ENCODE results near the gene BAZ2B. TPM values are rescaled to one million over a fixed set of nuclear protein-coding genes. Genes with fewer than 3 reads are reported as not detected.

The BAZ2B gene
- total RNA-seq, 1 experiment from 2014 or later = 33.0 TPM

- ChIA-PET CTCF (no interaction called here), POLR2A (no interaction called here)
- no peak for DNase-seq (ENCODE audit: low spot score)
- H3K4me3 Mint-ChIP-seq = no peak overlapping the region
- ATAC-seq = no peak
- H3K4me1 Mint-ChIP-seq = no peaks in the 10 kb centered on the region
- H3K27me3 Mint-ChIP-seq (ENCODE audit: low read depth) = no peaks in the 10 kb centered on the region
- no peaks in the 10 kb centered on the region for H3K9me3 Mint-ChIP-seq
- peaks cover 24% of the 10 kb centered on the region for H3K36me3 Mint-ChIP-seq
- TF ChIP-seq TCF7 (CRISPR knock-in tag; IDR thresholded peaks at IDR 0.05; ENCODE audit: low read depth) = no peak
- no peak for TF ChIP-seq ZSCAN18 (CRISPR knock-in tag; IDR thresholded peaks at IDR 0.05)
- no peak for TF ChIP-seq CREB1 (CRISPR knock-in tag; IDR thresholded peaks at IDR 0.05)
- TF ChIP-seq NR2C2 (CRISPR knock-in tag; IDR thresholded peaks at IDR 0.05) = no peak
- TF ChIP-seq ZNF423 (CRISPR knock-in tag; IDR thresholded peaks at IDR 0.05) = no peak
- TF ChIP-seq CREM (CRISPR knock-in tag; IDR thresholded peaks at IDR 0.05) = no peak
- TF ChIP-seq IRF1 (CRISPR knock-in tag; IDR thresholded peaks at IDR 0.05) = no peak
- TF ChIP-seq NR3C1 (CRISPR knock-in tag; conservative IDR thresholded peaks at IDR 0.05; ENCODE audit: low read depth) = no peak
- TF ChIP-seq ZBTB43 (CRISPR knock-in tag; IDR thresholded peaks at IDR 0.05) = no peak
- TF ChIP-seq SP1 (CRISPR knock-in tag; conservative IDR thresholded peaks at IDR 0.05) = no peak
- no peak for TF ChIP-seq TEAD1 (CRISPR knock-in tag; IDR thresholded peaks at IDR 0.05)
- TF ChIP-seq ZNF317 (CRISPR knock-in tag; IDR thresholded peaks at IDR 0.05; ENCODE audit: borderline replicate concordance, low read depth) = no peak
- no peak for TF ChIP-seq AR (CRISPR knock-in tag; IDR thresholded peaks at IDR 0.05)
- TF ChIP-seq SOX15 (CRISPR knock-in tag; IDR thresholded peaks at IDR 0.05) = no peak
- TF ChIP-seq NFYB (CRISPR knock-in tag; conservative IDR thresholded peaks at IDR 0.05; ENCODE audit: low read depth) = no peak
- no peak for TF ChIP-seq GTF2I (CRISPR knock-in tag; conservative IDR thresholded peaks at IDR 0.05)
- TF ChIP-seq PRRX2 (CRISPR knock-in tag; IDR thresholded peaks at IDR 0.05) = no peak
- no peak for TF ChIP-seq ESRRA (CRISPR knock-in tag; IDR thresholded peaks at IDR 0.05; ENCODE audit: borderline replicate concordance)
- TF ChIP-seq ZMAT4 (CRISPR knock-in tag; IDR thresholded peaks at IDR 0.05) = no peak
- H3K27ac Mint-ChIP-seq = no peak overlapping the region
Measured at GRCh38 chr2:159438720-159439353, 177.5 kb downstream of the BAZ2B start.

- no peaks in the 10 kb centered on the region for H3K27me3 Mint-ChIP-seq (ENCODE audit: low read depth)
- H3K4me1 Mint-ChIP-seq = no peaks in the 10 kb centered on the region
- H3K4me3 Mint-ChIP-seq = no peak overlapping the region
- no peak for ATAC-seq
- ChIA-PET CTCF (no interaction called here), POLR2A (no interaction called here)
- H3K9me3 Mint-ChIP-seq = no peaks in the 10 kb centered on the region
- no peak for DNase-seq (ENCODE audit: low spot score)
- H3K27ac Mint-ChIP-seq = no peak overlapping the region
- H3K36me3 Mint-ChIP-seq = peaks cover 24% of the 10 kb centered on the region
- TF ChIP-seq KAT7 (CRISPR knock-in tag; IDR thresholded peaks at IDR 0.05; ENCODE audit: borderline replicate concordance) (no peak), NFATC4 (CRISPR knock-in tag; IDR thresholded peaks at IDR 0.05) (no peak), SMAD4 (CRISPR knock-in tag; IDR thresholded peaks at IDR 0.05) (no peak), ZBTB43 (CRISPR knock-in tag; IDR thresholded peaks at IDR 0.05) (no peak), ZNF121 (CRISPR knock-in tag; IDR thresholded peaks at IDR 0.05) (no peak), HMGXB4 (CRISPR knock-in tag; IDR thresholded peaks at IDR 0.05) (no peak), HMGA2 (CRISPR knock-in tag; IDR thresholded peaks at IDR 0.05) (no peak), MXD4 (CRISPR knock-in tag; IDR thresholded peaks at IDR 0.05; ENCODE audit: borderline replicate concordance) (no peak)
Measured at GRCh38 chr2:159438284-159438683, 178.1 kb downstream of the BAZ2B start.

Data from WTC11 (cell line).